Smooth muscle cell (in vitro differentiated cells): ENCODE measurements around the gene ZC3H10. TPM values are rescaled to one million over a fixed set of nuclear protein-coding genes. Genes with fewer than 3 reads are reported as not detected.

Experiments
- DNase-seq: peaks from one replicate; lab custom pipeline; 2025; ENCODE audit not compliant: unreplicated experiment; lab: John Stamatoyannopoulos, UW
- H2AFZ ChIP-seq: fragments of 200-600 bp; sonication (generic); 2 replicates; pipeline ENCODE4 v1.6.0; 2016; ENCODE audit warnings: antibody characterized with exemption, low read depth, mild to moderate bottlenecking
- H3F3A ChIP-seq: fragments of 200-600 bp; sonication (generic); 2 replicates; pipeline ENCODE4 v1.6.0; 2017; ENCODE audit warnings: antibody characterized with exemption, low read depth
- H3K27ac ChIP-seq: fragments of 200-600 bp; sonication (generic); 2 replicates; pipeline ENCODE4 v1.5.1; 2016; ENCODE audit warnings: low read depth, mild to moderate bottlenecking
- H3K27me3 ChIP-seq: fragments of 200-600 bp; sonication (generic); 2 replicates; pipeline ENCODE4 v1.6.1; 2016; ENCODE audit warnings: low read depth, mild to moderate bottlenecking
- H3K36me3 ChIP-seq: fragments of 200-600 bp; sonication (generic); 2 replicates; pipeline ENCODE4 v1.5.1; 2016; ENCODE audit warnings: low read depth
- H3K4me1 ChIP-seq: fragments of 200-600 bp; sonication (generic); 2 replicates; pipeline ENCODE4 v1.5.1; 2016; ENCODE audit warnings: low read depth
- H3K4me2 ChIP-seq: fragments of 200-600 bp; sonication (generic); 2 replicates; pipeline ENCODE4 v1.6.0; 2016; ENCODE audit warnings: mild to moderate bottlenecking
- H3K4me3 ChIP-seq: fragments of 200-600 bp; sonication (generic); 2 replicates; pipeline ENCODE4 v1.5.1; 2016; ENCODE audit warnings: mild to moderate bottlenecking
- H3K79me2 ChIP-seq: fragments of 200-600 bp; sonication (generic); 2 replicates; pipeline ENCODE4 v1.6.0; 2016; ENCODE audit warnings: low read depth, mild to moderate bottlenecking
- H3K9ac ChIP-seq: fragments of 200-600 bp; sonication (generic); 2 replicates; pipeline ENCODE4 v1.6.0; 2016; ENCODE audit warnings: low read depth
- H3K9me3 ChIP-seq: fragments of 200-600 bp; sonication (generic); replicated peaks from 2 replicates; pipeline ENCODE4 v1.5.1; 2016; ENCODE audit warnings: low read depth
- H4K20me1 ChIP-seq: fragments of 200-600 bp; sonication (generic); 2 replicates; pipeline ENCODE4 v1.6.0; 2016; ENCODE audit warnings: low read depth
- WGBS: methylation state at CpG from one replicate; pipeline ENCODE4 v1.1.7; 2016; ENCODE audit warnings: low lambda C conversion rate; 5-methylcytosine and 5-hydroxymethylcytosine counted together
- polyA plus RNA-seq: library from polyadenylated mRNA; unstranded; fragments of >200 nt; fragmentation: Nextera tagmentation; extraction: Ambion mirVana; gene quantifications from 2 replicates; pipeline ENCODE4 v1.2.1, GENCODE V29; 2016
- total RNA-seq: library from RNA; depleted of rRNA; stranded (reverse); fragments of >200 nt; gene quantifications from 2 replicates; pipeline ENCODE4 v1.2.3, GENCODE V29; 2014
- TF ChIP-seq, protein P1 (sequence below): fragments of 200-600 bp; sonication (generic); IDR thresholded peaks from 2 replicates; pipeline ENCODE4 v1.5.1; 2017; ENCODE audit warnings: borderline replicate concordance, mild to moderate bottlenecking, antibody characterized with exemption; ENCODE audit not compliant: insufficient read depth, poor library complexity, severe bottlenecking

The ZC3H10 gene
- total and polyA plus RNA-seq, 2 experiments from 2014 or later = 1.9 to 2.8 TPM

GRCh38 chr12:56152756-56153677, 35.0 kb downstream of the ZC3H10 start:
- no peaks in the 10 kb centered on the region for H3K36me3 ChIP-seq
- peaks cover 6% of the 10 kb centered on the region for H3F3A ChIP-seq
- no peaks in the 10 kb centered on the region for H4K20me1 ChIP-seq
- H3K79me2 ChIP-seq = peaks cover 10% of the 10 kb centered on the region
- H3K4me2 ChIP-seq = peak overlapping the region; percentile 93
- H3K4me3 ChIP-seq = peak overlapping the region; percentile 66
- H3K4me1 ChIP-seq = peaks cover 18% of the 10 kb centered on the region
- H3K9me3 ChIP-seq = no peaks in the 10 kb centered on the region
- no peak overlapping the region for H3K27ac ChIP-seq
- DNase-seq = no peak
- H3K9ac ChIP-seq = peak overlapping the region; percentile 56
- WGBS = 19% methylated on average over 8 of the region's 8 CpGs
- TF ChIP-seq, protein P1, sequence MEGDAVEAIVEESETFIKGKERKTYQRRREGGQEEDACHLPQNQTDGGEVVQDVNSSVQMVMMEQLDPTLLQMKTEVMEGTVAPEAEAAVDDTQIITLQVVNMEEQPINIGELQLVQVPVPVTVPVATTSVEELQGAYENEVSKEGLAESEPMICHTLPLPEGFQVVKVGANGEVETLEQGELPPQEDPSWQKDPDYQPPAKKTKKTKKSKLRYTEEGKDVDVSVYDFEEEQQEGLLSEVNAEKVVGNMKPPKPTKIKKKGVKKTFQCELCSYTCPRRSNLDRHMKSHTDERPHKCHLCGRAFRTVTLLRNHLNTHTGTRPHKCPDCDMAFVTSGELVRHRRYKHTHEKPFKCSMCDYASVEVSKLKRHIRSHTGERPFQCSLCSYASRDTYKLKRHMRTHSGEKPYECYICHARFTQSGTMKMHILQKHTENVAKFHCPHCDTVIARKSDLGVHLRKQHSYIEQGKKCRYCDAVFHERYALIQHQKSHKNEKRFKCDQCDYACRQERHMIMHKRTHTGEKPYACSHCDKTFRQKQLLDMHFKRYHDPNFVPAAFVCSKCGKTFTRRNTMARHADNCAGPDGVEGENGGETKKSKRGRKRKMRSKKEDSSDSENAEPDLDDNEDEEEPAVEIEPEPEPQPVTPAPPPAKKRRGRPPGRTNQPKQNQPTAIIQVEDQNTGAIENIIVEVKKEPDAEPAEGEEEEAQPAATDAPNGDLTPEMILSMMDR = no peak
- no peak overlapping the region for H2AFZ ChIP-seq
- no peaks in the 10 kb centered on the region for H3K27me3 ChIP-seq

DNA sequence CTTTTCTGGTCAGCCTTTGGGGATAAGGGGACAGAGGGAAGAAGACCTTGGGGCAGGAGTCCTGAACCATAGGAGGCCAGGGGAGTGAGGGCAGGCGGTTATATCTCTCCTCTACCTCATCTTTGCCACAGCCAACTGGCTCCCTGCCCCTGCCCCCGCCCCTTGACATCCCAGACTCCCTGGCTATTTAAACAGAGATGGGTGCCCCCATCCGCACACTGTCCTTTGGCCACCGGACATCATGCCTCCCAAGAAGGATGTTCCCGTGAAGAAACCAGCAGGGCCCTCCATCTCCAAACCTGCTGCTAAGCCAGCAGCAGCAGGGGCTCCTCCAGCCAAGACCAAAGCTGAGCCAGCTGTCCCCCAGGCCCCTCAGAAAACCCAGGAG, 35.6 kb downstream of the ZC3H10 start:
- 96% methylated on average over 5 of the region's 5 CpGs for WGBS

GRCh38 chr12:56154246-56154771, 36.2 kb downstream of the ZC3H10 start:
- H3K9me3 ChIP-seq = no peaks in the 10 kb centered on the region

More for the DNA sequence above, 35.6 kb downstream of the ZC3H10 start:
- peaks cover 17% of the 10 kb centered on the region for H3K79me2 ChIP-seq
- no peak overlapping the region for H3K4me3 ChIP-seq
- H2AFZ ChIP-seq = no peak overlapping the region
- H3K27me3 ChIP-seq = no peaks in the 10 kb centered on the region
- no peak overlapping the region for H3K9ac ChIP-seq
- H4K20me1 ChIP-seq = peaks cover 1% of the 10 kb centered on the region
- no peak for DNase-seq
- no peak overlapping the region for H3K27ac ChIP-seq
- TF ChIP-seq, protein P1 = no peak
- peaks cover 6% of the 10 kb centered on the region for H3F3A ChIP-seq
- no peaks in the 10 kb centered on the region for H3K36me3 ChIP-seq
- H3K4me2 ChIP-seq = peak overlapping the region; percentile 93
- peaks cover 18% of the 10 kb centered on the region for H3K4me1 ChIP-seq
- no peaks in the 10 kb centered on the region for H3K9me3 ChIP-seq

More at GRCh38 chr12:56154246-56154771, 36.2 kb downstream of the ZC3H10 start:
- H3K4me1 ChIP-seq = peaks cover 20% of the 10 kb centered on the region
- TF ChIP-seq, protein P1 = no peak
- H3F3A ChIP-seq = peaks cover 12% of the 10 kb centered on the region
- H3K9ac ChIP-seq = no peak overlapping the region
- no peak overlapping the region for H3K4me2 ChIP-seq
- H3K79me2 ChIP-seq = peaks cover 23% of the 10 kb centered on the region
- no peaks in the 10 kb centered on the region for H3K36me3 ChIP-seq
- H4K20me1 ChIP-seq = peaks cover 8% of the 10 kb centered on the region
- DNase-seq = no peak
- H3K4me3 ChIP-seq = no peak overlapping the region
- WGBS = 100% methylated on average over 1 of the region's 1 CpG
- H2AFZ ChIP-seq = no peak overlapping the region
- H3K27ac ChIP-seq = no peak overlapping the region
- H3K27me3 ChIP-seq = no peaks in the 10 kb centered on the region
